CD8-positive, alpha-beta memory T cell (primary cell): ENCODE results near the gene ECT2. TPM values are rescaled to one million over a fixed set of nuclear protein-coding genes. Genes with fewer than 3 reads are reported as not detected.
"Not testable (repeated sequence)": the region's sequence is repeated elsewhere in the genome, so short reads cannot be mapped to it uniquely, and the experiment has no call there.

Source experiments
- CTCF ChIA-PET: fragments of 350-600 bp; sonication (Branson Sonifier 250); formaldehyde crosslinking; loops from one replicate; lab custom pipeline; 2021; ENCODE audit warnings: antibody characterized with exemption; lab: Charles Lee
- POLR2A ChIA-PET: fragments of 350-600 bp; sonication (Branson Sonifier 250); formaldehyde crosslinking; loops from one replicate; lab custom pipeline; 2021; ENCODE audit warnings: antibody characterized with exemption; lab: Charles Lee
- DNase-seq, 5 donors: peaks; one replicate each; pipeline versions ENCODE4 v3.0.0 to v3.0.0-alpha.2; 2020 to 2022; ENCODE audit warnings: mixed read lengths in 1 of 5
- H3K27ac ChIP-seq: one replicate; pipeline ENCODE4 v1.7.0; 2013; ENCODE audit warnings: low read depth, mild to moderate bottlenecking, low read length, moderate library complexity
- H3K27me3 ChIP-seq: 2 replicates; pipeline ENCODE4 v1.7.0; 2013; ENCODE audit warnings: low read length, mild to moderate bottlenecking; ENCODE audit not compliant: insufficient read depth, poor library complexity, severe bottlenecking
- H3K36me3 ChIP-seq: 2 replicates; pipeline ENCODE4 v1.7.0; 2013; ENCODE audit warnings: mild to moderate bottlenecking, low read length, moderate library complexity; ENCODE audit not compliant: insufficient read depth
- H3K4me1 ChIP-seq: 2 replicates; pipeline ENCODE4 v1.7.0; 2013; ENCODE audit warnings: mild to moderate bottlenecking, low read length, moderate library complexity; ENCODE audit not compliant: insufficient read depth
- H3K4me3 ChIP-seq: 2 replicates; pipeline ENCODE4 v1.7.0; 2013; ENCODE audit warnings: mild to moderate bottlenecking, low read length
- H3K9me3 ChIP-seq: 2 replicates; pipeline ENCODE4 v1.7.0; 2013; ENCODE audit warnings: mild to moderate bottlenecking, low read length
- H3K27ac Mint-ChIP-seq, 8 donors: one replicate each; pipeline ENCODE4 v1.8.0; 2020 to 2021; ENCODE audit warnings: mixed read lengths in 8 of 8, mild to moderate bottlenecking in 6 of 8, inconsistent platforms in 3 of 8, moderate library complexity in 3 of 8
- H3K27me3 Mint-ChIP-seq, 2 donors: one replicate each; pipeline ENCODE4 v1.8.0; 2020 to 2021; ENCODE audit warnings: mixed read lengths in 2 of 2, mild to moderate bottlenecking in 1 of 2, moderate library complexity in 1 of 2
- H3K36me3 Mint-ChIP-seq, 3 donors: one replicate each; pipeline ENCODE4 v1.8.0; 2020 to 2021; ENCODE audit warnings: mixed read lengths in 3 of 3, inconsistent platforms in 1 of 3, mild to moderate bottlenecking in 1 of 3
- H3K4me1 Mint-ChIP-seq, 3 donors: one replicate each; pipeline ENCODE4 v1.8.0; 2020 to 2021; ENCODE audit warnings: mixed read lengths in 3 of 3, inconsistent platforms in 1 of 3, mild to moderate bottlenecking in 1 of 3
- H3K4me3 Mint-ChIP-seq, 7 donors: one replicate each; pipeline ENCODE4 v1.8.0; 2020 to 2021; ENCODE audit warnings: mixed read lengths in 7 of 7, mild to moderate bottlenecking in 6 of 7, moderate library complexity in 4 of 7, inconsistent platforms in 2 of 7
- H3K9me3 Mint-ChIP-seq, 5 donors: one replicate each; pipeline ENCODE4 v1.8.0; 2020 to 2022; ENCODE audit warnings: mixed read lengths in 5 of 5, mild to moderate bottlenecking in 3 of 5, moderate library complexity in 2 of 5, inconsistent platforms in 1 of 5
- polyA plus RNA-seq: library from polyadenylated mRNA; unstranded; fragments of 300-500 nt; fragmentation: Illumina TruSeq; gene quantifications from one replicate; pipeline ENCODE4 v1.2.3, GENCODE V29; 2021
- total RNA-seq, 2 experiments: library from RNA; stranded (reverse); gene quantifications; one replicate each; pipeline ENCODE4 v1.2.3, GENCODE V29; 2021

The ECT2 gene
- total and polyA plus RNA-seq, 3 experiments from 2014 or later, result 2.4 to 32.9 (median 31.9) TPM

GRCh38 chr3:172749230-172749965, 1.1 kb upstream of the ECT2 start:
- POLR2A ChIA-PET, result interaction anchor here (0.9 to 1.0 kb wide), 2 partner anchors 39 kb away, joined by 3 to 5 read pairs; partner anchors contain the start of gene NCEH1
- peak overlapping the region in 3 of 8 donors; percentile 31 to 94 (median 87) for H3K27ac Mint-ChIP-seq

GRCh38 chr3:172750069-172750367, 508 bp upstream of the ECT2 start:
- no peaks in the 10 kb centered on the region for H3K9me3 ChIP-seq
- peak overlapping the region; percentile 78 for H3K4me3 ChIP-seq
- peak overlapping the region; percentile 71 to 94 (median 90) for H3K27ac Mint-ChIP-seq
- POLR2A ChIA-PET, result interaction anchor here (0.9 to 1.0 kb wide), 2 partner anchors 39 to 40 kb away, joined by 3 to 5 read pairs; partner anchors contain the start of gene NCEH1
- H3K27me3 Mint-ChIP-seq, result peaks cover 0 to 2% of the 10 kb centered on the region in 2 donors
- CTCF ChIA-PET, result interaction anchor here (0.7 to 1.6 kb wide), 9 partner anchors 9 to 1879 kb away, joined by 3 to 6 read pairs (median 3); no protein-coding TSS in a partner anchor
- peak overlapping the region; percentile 83 for H3K27ac ChIP-seq
- H3K4me3 Mint-ChIP-seq, result peak overlapping the region; percentile 91 to 97 (median 96)
- H3K27me3 ChIP-seq, result no peaks in the 10 kb centered on the region
- DNase-seq, result peak in 1 of 5 donors; percentile 44
- peaks cover 24 to 40% (median 30%) of the 10 kb centered on the region in 3 donors for H3K4me1 Mint-ChIP-seq
- H3K9me3 Mint-ChIP-seq, result no peaks in the 10 kb centered on the region
- H3K36me3 Mint-ChIP-seq, result peaks cover 0 to 6% (median 0%) of the 10 kb centered on the region in 3 donors
- H3K36me3 ChIP-seq, result no peaks in the 10 kb centered on the region
- H3K4me1 ChIP-seq, result peaks cover 11% of the 10 kb centered on the region

More at GRCh38 chr3:172749230-172749965, 1.1 kb upstream of the ECT2 start:
- no peaks in the 10 kb centered on the region for H3K27me3 ChIP-seq
- Mint-ChIP-seq H3K4me3 (peak overlapping the region in 6 of 7 donors; percentile 21 to 97 (median 94)), H3K9me3 (no peaks in the 10 kb centered on the region), H3K27me3 (peaks cover 0 to 2% of the 10 kb centered on the region in 2 donors), H3K4me1 (peaks cover 22 to 35% (median 26%) of the 10 kb centered on the region in 3 donors), H3K36me3 (peaks cover 0 to 6% (median 0%) of the 10 kb centered on the region in 3 donors)
- CTCF ChIA-PET, result interaction anchor here (0.7 to 1.6 kb wide), 7 partner anchors 9 to 1878 kb away, joined by 3 to 6 read pairs (median 3); no protein-coding TSS in a partner anchor
- peak overlapping the region; percentile 78 for H3K4me3 ChIP-seq
- no peak for DNase-seq
- no peaks in the 10 kb centered on the region for H3K36me3 ChIP-seq
- no peak overlapping the region for H3K27ac ChIP-seq
- peaks cover 11% of the 10 kb centered on the region for H3K4me1 ChIP-seq
- no peaks in the 10 kb centered on the region for H3K9me3 ChIP-seq

DNA sequence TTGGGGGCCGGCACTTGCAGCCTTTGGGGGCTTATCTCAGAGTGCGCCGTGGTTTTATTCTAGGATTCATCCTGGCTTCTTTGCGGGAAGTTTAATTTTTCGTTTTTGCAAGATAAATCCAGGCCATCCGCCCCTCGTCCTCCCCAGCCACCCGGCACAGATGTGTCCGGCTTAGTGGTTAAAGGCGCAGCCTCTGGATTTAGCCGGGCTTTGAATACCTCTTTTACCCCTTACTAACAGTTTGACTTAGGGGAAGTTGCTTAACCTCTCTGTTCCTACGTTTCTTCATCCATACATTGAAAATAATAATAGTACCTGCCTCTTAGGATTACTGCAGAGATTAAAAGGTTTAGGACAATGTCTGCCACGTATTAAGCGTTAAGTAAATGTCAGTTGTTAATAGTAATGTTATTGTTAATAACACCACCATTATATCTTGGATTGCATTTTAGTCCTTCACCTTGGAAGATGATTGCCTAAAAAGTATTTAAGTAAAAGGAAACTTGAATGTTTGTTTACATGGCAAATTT, 714 bp downstream of the ECT2 start:
- peaks cover 11% of the 10 kb centered on the region for H3K4me1 ChIP-seq
- Mint-ChIP-seq H3K27ac (peak overlapping the region; percentile 10 to 94 (median 52)), H3K4me3 (peak overlapping the region; percentile 91 to 97 (median 96)), H3K9me3 (no peaks in the 10 kb centered on the region), H3K27me3 (peaks cover 0 to 2% of the 10 kb centered on the region in 2 donors), H3K36me3 (peaks cover 0 to 6% (median 0%) of the 10 kb centered on the region in 3 donors), H3K4me1 (peaks cover 27 to 52% (median 32%) of the 10 kb centered on the region in 3 donors)
- H3K27me3 ChIP-seq, result no peaks in the 10 kb centered on the region
- peak overlapping the region; percentile 83 for H3K27ac ChIP-seq
- H3K36me3 ChIP-seq, result no peaks in the 10 kb centered on the region
- no peaks in the 10 kb centered on the region for H3K9me3 ChIP-seq
- ChIA-PET CTCF (interaction anchor here (0.8 to 1.6 kb wide), 6 partner anchors 9 to 82 kb away, joined by 3 to 6 read pairs (median 4); no protein-coding TSS in a partner anchor), POLR2A (no interaction called here)
- peak in 1 of 5 donors; percentile 3 for DNase-seq
- H3K4me3 ChIP-seq, result peak overlapping the region; percentile 78

GRCh38 chr3:172752651-172753050, 2.1 kb downstream of the ECT2 start:
- Mint-ChIP-seq H3K36me3 (peaks cover 0 to 7% (median 0%) of the 10 kb centered on the region in 3 donors), H3K9me3 (no peaks in the 10 kb centered on the region), H3K27ac (peak overlapping the region in 4 of 8 donors; percentile 8 to 61 (median 26)), H3K4me3 (peak overlapping the region in 4 of 7 donors; percentile 2 to 94 (median 28)), H3K27me3 (peaks cover 0 to 2% of the 10 kb centered on the region in 2 donors), H3K4me1 (peaks cover 27 to 58% (median 32%) of the 10 kb centered on the region in 3 donors)
- no peak for DNase-seq
- Histone ChIP-seq H3K27me3 (no peaks in the 10 kb centered on the region), H3K4me3 (no peak overlapping the region), H3K9me3 (no peaks in the 10 kb centered on the region), H3K36me3 (no peaks in the 10 kb centered on the region), H3K27ac (no peak overlapping the region), H3K4me1 (peaks cover 11% of the 10 kb centered on the region)
- CTCF ChIA-PET, result interaction anchor here (1.0 kb wide), 1 partner anchor 103 kb away, joined by 3 read pairs; no protein-coding TSS in a partner anchor
- POLR2A ChIA-PET, result no interaction called here

DNA sequence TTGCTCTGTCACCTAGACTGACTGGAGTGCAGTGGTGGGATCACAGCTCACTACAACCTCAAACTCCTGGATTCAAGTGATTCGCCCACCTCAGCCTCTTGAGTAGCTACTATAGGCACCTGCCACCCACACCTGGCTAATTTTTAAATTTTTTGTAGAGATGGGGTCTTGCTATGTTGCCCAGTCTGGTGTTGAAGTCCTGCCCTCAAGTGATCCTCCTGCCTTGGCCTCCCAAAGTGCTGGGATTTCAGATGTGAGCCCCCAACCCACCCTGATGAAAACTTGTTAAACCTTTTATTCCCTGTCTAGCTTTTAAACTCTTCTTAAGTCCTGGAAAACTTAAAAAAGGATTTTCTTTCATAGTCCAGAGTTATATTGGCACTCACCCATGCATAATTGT, 2.6 kb downstream of the ECT2 start:
- H3K9me3 ChIP-seq, result no peaks in the 10 kb centered on the region
- H3K27ac ChIP-seq, result no peak overlapping the region
- H3K27me3 ChIP-seq, result no peaks in the 10 kb centered on the region
- Mint-ChIP-seq H3K36me3 (peaks cover 0 to 9% (median 0%) of the 10 kb centered on the region in 3 donors), H3K4me1 (peaks cover 27 to 58% (median 32%) of the 10 kb centered on the region in 3 donors), H3K27ac (no peak overlapping the region), H3K27me3 (peaks cover 0 to 2% of the 10 kb centered on the region in 2 donors), H3K4me3 (peak overlapping the region in 2 of 7 donors; percentile 36 to 51), H3K9me3 (no peaks in the 10 kb centered on the region)
- DNase-seq, result no peak
- peaks cover 11% of the 10 kb centered on the region for H3K4me1 ChIP-seq
- ChIA-PET CTCF (no interaction called here), POLR2A (no interaction called here)
- no peak overlapping the region for H3K4me3 ChIP-seq
- H3K36me3 ChIP-seq, result no peaks in the 10 kb centered on the region

GRCh38 chr3:172760416-172760815, 9.9 kb downstream of the ECT2 start:
- H3K27ac ChIP-seq, H3K9me3 ChIP-seq, H3K27me3 Mint-ChIP-seq, H3K9me3 Mint-ChIP-seq, H3K36me3 ChIP-seq, H3K4me3 ChIP-seq, POLR2A ChIA-PET, H3K4me3 Mint-ChIP-seq, H3K4me1 ChIP-seq, H3K27me3 ChIP-seq, DNase-seq: not testable (repeated sequence)
- H3K27ac Mint-ChIP-seq, result peak overlapping the region in 1 of 8 donors; percentile 42
- peaks cover 4 to 24% (median 11%) of the 10 kb centered on the region in 3 donors for H3K36me3 Mint-ChIP-seq
- peaks cover 0 to 14% (median 0%) of the 10 kb centered on the region in 3 donors for H3K4me1 Mint-ChIP-seq
- CTCF ChIA-PET, result interaction anchor here (1.4 kb wide), 1 partner anchor 10 kb away, joined by 3 read pairs; the partner anchor contains the start of gene ECT2

DNA sequence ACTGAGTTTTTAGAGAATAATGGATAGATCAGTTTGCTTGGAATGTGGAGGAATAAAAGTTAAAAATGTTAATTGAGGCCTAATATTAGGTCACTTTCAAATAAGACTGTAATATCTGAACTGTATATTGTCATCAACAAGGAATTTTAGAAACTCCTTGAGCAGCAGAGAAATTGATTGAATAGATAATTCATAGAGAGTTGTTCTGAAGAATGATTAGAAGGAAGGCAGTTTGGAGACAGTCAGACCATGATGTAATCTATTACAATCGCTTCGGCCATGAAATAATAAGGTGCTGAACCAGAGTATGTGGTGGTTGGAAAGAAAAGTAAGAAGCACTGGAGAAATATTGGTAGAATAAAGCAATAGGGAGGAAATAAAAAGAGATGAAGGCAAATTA, 15.7 kb downstream of the ECT2 start:
- POLR2A ChIA-PET, result no interaction called here
- CTCF ChIA-PET, result no interaction called here
- peak overlapping the region in 1 of 8 donors; percentile 10 for H3K27ac Mint-ChIP-seq

More for the DNA sequence above, 15.7 kb downstream of the ECT2 start:
- Mint-ChIP-seq H3K4me3 (no peak overlapping the region), H3K4me1 (peaks cover under 1 to 12% (median 3%) of the 10 kb centered on the region in 3 donors), H3K36me3 (peaks cover 4 to 24% (median 18%) of the 10 kb centered on the region in 3 donors), H3K27me3 (no peaks in the 10 kb centered on the region), H3K9me3 (no peaks in the 10 kb centered on the region)
- no peak overlapping the region for H3K27ac ChIP-seq
- no peaks in the 10 kb centered on the region for H3K36me3 ChIP-seq
- no peak overlapping the region for H3K4me3 ChIP-seq
- H3K9me3 ChIP-seq, result no peaks in the 10 kb centered on the region
- H3K4me1 ChIP-seq, result no peaks in the 10 kb centered on the region
- H3K27me3 ChIP-seq, result no peaks in the 10 kb centered on the region
- no peak for DNase-seq
